MCF 10A (cell line): Measurements from ENCODE around the gene SRP14. TPM values are rescaled to one million over a fixed set of nuclear protein-coding genes. Genes with fewer than 3 reads are reported as not detected.
A peak's percentile ranks its signal among the peaks of the same experiment; 100 is the strongest.
"Not testable (repeated sequence)": the region's sequence is repeated elsewhere in the genome, so short reads cannot be mapped to it uniquely, and the experiment has no call there.

ENCODE experiments used
- BruUV-seq: library from RNA; stranded (reverse); fragments of 400-500 nt; replicated peaks from 2 replicates; lab custom pipeline; 2021; lab: Mats Ljungman, UMichigan
- CTCF ChIA-PET: fragments of 300-600 bp; sonication (Branson Sonifier 250); formaldehyde crosslinking; extraction: SDS; loops from one replicate; lab custom pipeline; 2021; ENCODE audit warnings: antibody characterized with exemption, inconsistent platforms; lab: Yijun Ruan, JAX
- POLR2A ChIA-PET: fragments of 300-600, 350-650 bp; sonication (Branson Sonifier 250); formaldehyde crosslinking; extraction: SDS; loops from one replicate; lab custom pipeline; 2020; ENCODE audit warnings: antibody characterized with exemption, inconsistent platforms; lab: Yijun Ruan, JAX
- DNase-seq: peaks from one replicate; pipeline ENCODE4 v3.0.0-alpha.2; 2018; ENCODE audit not compliant: unreplicated experiment
- H3K27ac Mint-ChIP-seq: one replicate; pipeline ENCODE4 v1.8.0; 2022; ENCODE audit warnings: mild to moderate bottlenecking, low read depth, mixed read lengths; ENCODE audit not compliant: unreplicated experiment
- H3K27me3 Mint-ChIP-seq: one replicate; pipeline ENCODE4 v1.8.0; 2022; ENCODE audit warnings: mixed read lengths; ENCODE audit not compliant: insufficient read depth, unreplicated experiment
- H3K36me3 Mint-ChIP-seq: one replicate; pipeline ENCODE4 v1.8.0; 2022; ENCODE audit warnings: mild to moderate bottlenecking, moderate library complexity, mixed read lengths; ENCODE audit not compliant: insufficient read depth, unreplicated experiment
- H3K4me1 Mint-ChIP-seq: one replicate; pipeline ENCODE4 v1.8.0; 2022; ENCODE audit warnings: mixed read lengths; ENCODE audit not compliant: insufficient read depth, unreplicated experiment
- H3K4me3 Mint-ChIP-seq: one replicate; pipeline ENCODE4 v1.8.0; 2022; ENCODE audit warnings: mild to moderate bottlenecking, moderate library complexity, mixed read lengths; ENCODE audit not compliant: unreplicated experiment
- H3K9me3 Mint-ChIP-seq: one replicate; pipeline ENCODE4 v1.8.0; 2022; ENCODE audit warnings: mixed read lengths; ENCODE audit not compliant: unreplicated experiment
- intact Hi-C: fragments of 100-400 bp; cut with micrococcal nuclease; formaldehyde crosslinking; loops from 2 replicates; pipeline ENCODE4 v1.14.1; 2022
- total RNA-seq: library from RNA; stranded (reverse); gene quantifications from 2 replicates; pipeline ENCODE4 v1.2.3, GENCODE V29; 2022
- TF ChIP-seq, protein P1 (sequence below): fragments of 200-600 bp; IDR thresholded peaks from one replicate; pipeline ENCODE4 v1.8.0; 2022; ENCODE audit warnings: antibody characterized with exemption, mild to moderate bottlenecking; ENCODE audit not compliant: unreplicated experiment

The SRP14 gene
- total RNA-seq, 1 experiment from 2014 or later = 165 TPM

DNA sequence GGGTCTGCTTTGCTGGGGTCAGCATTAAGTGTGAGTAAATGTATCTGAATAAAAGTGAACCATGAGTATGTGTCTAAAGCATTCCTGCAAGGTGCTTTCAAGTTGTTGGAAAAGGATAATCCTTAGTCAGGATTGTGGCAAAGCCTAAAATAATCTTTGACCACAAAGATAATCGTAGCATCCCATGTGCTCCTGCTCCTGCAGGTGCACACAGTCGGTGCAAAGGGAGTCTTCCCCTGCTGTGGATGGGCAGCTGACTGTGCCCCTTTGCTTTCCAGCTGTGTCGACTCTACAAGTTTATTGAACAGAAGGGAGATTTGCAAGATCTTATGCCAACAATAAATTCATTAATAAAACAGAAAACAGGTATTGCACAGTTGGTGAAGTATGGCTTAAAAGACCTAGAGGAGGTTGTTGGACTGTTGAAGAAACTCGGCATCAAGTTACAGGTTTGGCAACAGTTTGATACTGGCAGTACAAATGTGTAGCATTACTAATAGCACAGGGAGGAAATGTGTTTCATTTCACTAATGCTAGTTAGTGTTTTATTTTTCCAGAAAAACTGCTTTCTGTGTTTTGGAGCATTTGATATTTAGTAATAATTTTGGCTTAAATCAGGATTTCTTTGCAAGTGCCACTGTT, 22.6 kb downstream of the SRP14 start:
- no TSS peak for BruUV-seq

GRCh38 chr15:40014390-40014789, 24.6 kb downstream of the SRP14 start:
- intact Hi-C loops = no loop called here
- Mint-ChIP-seq H3K9me3 (no peaks in the 10 kb centered on the region), H3K4me1 (peaks cover 10% of the 10 kb centered on the region), H3K27ac (no peak overlapping the region), H3K27me3 (no peaks in the 10 kb centered on the region), H3K36me3 (peaks cover 99% of the 10 kb centered on the region), H3K4me3 (no peak overlapping the region)
- CTCF ChIA-PET = interaction anchor here (1.0 kb wide), 1 partner anchor 226 kb away, joined by 3 read pairs; no protein-coding TSS in a partner anchor
- no peak for DNase-seq
- TF ChIP-seq, protein P1, sequence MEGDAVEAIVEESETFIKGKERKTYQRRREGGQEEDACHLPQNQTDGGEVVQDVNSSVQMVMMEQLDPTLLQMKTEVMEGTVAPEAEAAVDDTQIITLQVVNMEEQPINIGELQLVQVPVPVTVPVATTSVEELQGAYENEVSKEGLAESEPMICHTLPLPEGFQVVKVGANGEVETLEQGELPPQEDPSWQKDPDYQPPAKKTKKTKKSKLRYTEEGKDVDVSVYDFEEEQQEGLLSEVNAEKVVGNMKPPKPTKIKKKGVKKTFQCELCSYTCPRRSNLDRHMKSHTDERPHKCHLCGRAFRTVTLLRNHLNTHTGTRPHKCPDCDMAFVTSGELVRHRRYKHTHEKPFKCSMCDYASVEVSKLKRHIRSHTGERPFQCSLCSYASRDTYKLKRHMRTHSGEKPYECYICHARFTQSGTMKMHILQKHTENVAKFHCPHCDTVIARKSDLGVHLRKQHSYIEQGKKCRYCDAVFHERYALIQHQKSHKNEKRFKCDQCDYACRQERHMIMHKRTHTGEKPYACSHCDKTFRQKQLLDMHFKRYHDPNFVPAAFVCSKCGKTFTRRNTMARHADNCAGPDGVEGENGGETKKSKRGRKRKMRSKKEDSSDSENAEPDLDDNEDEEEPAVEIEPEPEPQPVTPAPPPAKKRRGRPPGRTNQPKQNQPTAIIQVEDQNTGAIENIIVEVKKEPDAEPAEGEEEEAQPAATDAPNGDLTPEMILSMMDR = no peak
- POLR2A ChIA-PET = no interaction called here
- BruUV-seq = no TSS peak

More for the DNA sequence above, 22.6 kb downstream of the SRP14 start:
- CTCF ChIA-PET = interaction anchor here (0.6 to 0.8 kb wide), 2 partner anchors 21 to 251 kb away, joined by 3 to 4 read pairs; no protein-coding TSS in a partner anchor
- Mint-ChIP-seq H3K9me3 (no peaks in the 10 kb centered on the region), H3K4me1 (peaks cover 10% of the 10 kb centered on the region), H3K36me3 (peaks cover 99% of the 10 kb centered on the region), H3K4me3 (no peak overlapping the region), H3K27me3 (no peaks in the 10 kb centered on the region), H3K27ac (no peak overlapping the region)
- TF ChIP-seq, protein P1 = no peak
- POLR2A ChIA-PET = interaction anchor here (0.6 to 2.1 kb wide), 2 partner anchors 14 to 420 kb away, joined by 3 to 7 read pairs; no protein-coding TSS in a partner anchor
- intact Hi-C loops = no loop called here
- peak; percentile 56 for DNase-seq

- Mint-ChIP-seq H3K36me3 (peaks cover 99% of the 10 kb centered on the region), H3K4me1 (peaks cover 10% of the 10 kb centered on the region)
- ChIA-PET POLR2A (interaction anchor here (0.6 kb wide), 1 partner anchor 9 kb away, joined by 3 read pairs; no protein-coding TSS in a partner anchor), CTCF (interaction anchor here (1.0 kb wide), 1 partner anchor 225 kb away, joined by 3 read pairs; no protein-coding TSS in a partner anchor)
- H3K4me3 Mint-ChIP-seq, H3K27me3 Mint-ChIP-seq, H3K9me3 Mint-ChIP-seq, H3K27ac Mint-ChIP-seq, intact Hi-C loops, BruUV-seq, DNase-seq: not testable (repeated sequence)
These were observed 25.6 kb downstream of the SRP14 start for GRCh38 chr15:40013372-40013771.

GRCh38 chr15:40011303-40011702, 27.7 kb downstream of the SRP14 start:
- peaks cover 8% of the 10 kb centered on the region for H3K4me1 Mint-ChIP-seq
- intact Hi-C loops = no loop called here
- H3K27ac Mint-ChIP-seq = no peak overlapping the region
- CTCF ChIA-PET = interaction anchor here (0.6 to 0.8 kb wide), 3 partner anchors 19 to 443 kb away, joined by 3 read pairs; no protein-coding TSS in a partner anchor
- no peaks in the 10 kb centered on the region for H3K9me3 Mint-ChIP-seq
- no peak for DNase-seq
- no peak overlapping the region for H3K4me3 Mint-ChIP-seq
- H3K36me3 Mint-ChIP-seq = peaks cover 97% of the 10 kb centered on the region
- POLR2A ChIA-PET = interaction anchor here (1.0 to 1.6 kb wide), 2 partner anchors 8 to 9 kb away, joined by 3 to 5 read pairs; no protein-coding TSS in a partner anchor
- TF ChIP-seq, protein P1 = no peak
- H3K27me3 Mint-ChIP-seq = no peaks in the 10 kb centered on the region
- BruUV-seq = no TSS peak
